Putamen (tissue), 1 donor: ENCODE results near the gene TSPAN17.

Experiments used
- DNase-seq: peaks from one replicate; pipeline ENCODE4 v3.0.0-alpha.2; 2016; ENCODE audit warnings: low spot score

The TSPAN17 gene

DNA sequence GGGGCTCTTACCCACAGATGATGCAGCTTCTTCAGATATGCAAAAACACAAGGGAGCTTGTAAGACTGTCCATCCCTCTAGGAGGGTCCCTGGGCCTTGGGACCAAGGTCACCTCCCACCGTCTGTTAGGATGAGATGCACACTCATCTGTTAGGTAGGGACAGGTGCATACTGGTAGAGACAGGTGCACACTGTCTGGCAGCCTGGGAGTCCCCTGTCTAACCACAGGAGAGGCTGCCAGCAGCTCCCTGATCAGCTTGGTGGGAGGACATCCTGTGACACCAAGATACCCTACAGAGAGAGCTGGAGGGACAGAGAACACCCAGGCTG, 13.2 kb downstream of the TSPAN17 start:
- no peak for DNase-seq

DNA sequence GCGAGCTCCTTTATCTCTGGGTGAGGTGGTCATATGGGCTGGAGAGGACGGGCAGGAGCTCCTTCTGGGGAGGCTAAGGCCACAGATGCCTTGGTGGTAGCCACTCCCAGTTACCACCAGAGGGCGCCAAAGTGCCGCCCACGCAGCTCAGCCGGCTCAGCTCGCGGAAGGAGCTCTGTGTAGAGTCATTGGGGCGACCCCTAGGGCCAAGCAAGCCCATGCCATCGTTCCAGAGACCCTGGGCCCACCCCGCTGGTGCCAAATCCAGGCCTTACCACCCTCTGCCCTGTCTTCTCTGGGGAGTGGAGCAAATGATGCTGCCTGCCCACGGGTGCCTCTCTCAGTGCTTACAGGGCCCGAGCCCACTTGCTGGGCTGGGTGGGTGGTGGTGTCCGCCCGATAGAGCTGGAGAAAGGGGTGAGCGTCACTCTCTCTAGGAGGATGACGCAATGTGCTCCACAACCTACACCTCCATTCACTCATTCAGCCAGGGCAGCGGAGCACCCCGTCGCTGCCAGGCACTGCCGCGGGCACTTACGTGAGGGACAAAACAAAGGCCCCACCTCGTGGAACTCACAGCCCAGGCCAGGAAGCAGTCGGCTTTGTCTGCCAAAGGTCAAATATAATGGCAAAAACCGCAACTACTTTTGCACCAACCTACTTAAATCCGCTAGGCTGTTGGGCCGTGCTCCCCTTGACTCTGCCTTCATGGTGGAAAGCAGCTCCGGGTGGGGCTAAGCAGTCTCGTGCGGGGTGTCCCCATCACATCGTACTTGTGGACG, 13.8 kb downstream of the TSPAN17 start:
- DNase-seq = no peak

DNA sequence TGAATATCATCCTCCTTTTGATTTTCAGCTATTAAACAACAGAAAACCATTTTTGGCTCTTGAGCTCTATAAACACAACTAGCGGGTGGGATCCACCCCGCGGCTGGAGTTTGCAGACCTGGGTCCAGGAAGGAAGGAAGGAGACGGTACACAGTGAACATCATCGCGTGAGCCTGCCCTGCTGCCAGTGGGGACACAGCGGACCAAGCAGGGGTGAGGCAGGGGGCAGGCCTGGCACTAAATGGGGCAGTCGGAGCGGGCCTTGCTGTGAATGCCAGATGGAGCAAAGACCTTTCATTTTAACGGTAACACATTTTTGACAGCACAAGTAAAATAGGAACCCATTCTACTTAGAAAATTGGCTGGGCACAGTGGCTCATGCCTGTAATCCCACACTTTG, 14.4 kb downstream of the TSPAN17 start:
- DNase-seq = no peak

DNA sequence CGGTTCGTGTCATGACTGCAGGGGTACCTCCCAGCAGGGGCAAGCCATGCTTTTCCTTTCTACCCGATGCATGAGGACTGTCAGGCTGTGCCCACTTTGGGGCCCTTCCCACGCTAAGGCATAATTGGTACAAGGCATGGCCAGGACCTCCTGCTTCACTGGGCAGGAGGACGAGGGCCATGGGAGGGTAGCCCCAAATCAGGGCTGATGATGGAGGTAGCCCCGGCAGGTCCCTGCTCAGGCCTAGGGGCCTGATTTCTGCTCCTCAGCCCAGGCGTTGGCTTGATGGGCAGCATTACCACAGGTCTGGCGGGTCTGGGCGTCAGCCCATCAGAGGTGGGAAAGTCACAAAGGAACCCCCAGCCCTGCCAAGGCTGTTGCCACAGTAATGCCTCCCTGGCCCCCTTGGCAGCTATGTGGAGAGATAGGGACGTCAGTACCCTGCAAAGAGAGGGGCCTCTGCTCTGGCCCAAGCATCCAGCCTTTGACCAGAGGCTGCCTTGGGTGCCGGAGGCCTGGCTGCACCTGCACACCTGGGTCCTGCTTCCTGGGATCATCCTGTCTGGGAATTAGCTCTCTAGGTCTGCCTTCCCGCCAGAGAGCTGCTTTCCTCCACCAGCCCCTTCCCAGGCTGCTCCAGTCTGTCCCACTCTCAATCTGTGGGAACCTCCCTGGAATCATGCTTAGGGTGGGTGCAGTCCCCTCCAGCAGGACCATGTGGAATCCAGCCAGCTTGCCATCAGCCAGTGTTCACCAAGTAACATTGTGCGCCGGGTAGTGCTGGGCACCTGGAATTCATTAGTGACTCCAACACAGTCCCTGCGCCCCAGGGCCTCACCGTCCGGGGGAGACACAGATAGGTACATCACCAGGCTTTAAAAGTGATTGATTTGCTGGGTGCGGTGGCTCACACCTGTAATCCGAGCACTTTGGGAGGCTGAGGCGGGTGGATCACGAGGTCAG, 15.4 kb downstream of the TSPAN17 start:
- DNase-seq = no peak

DNA sequence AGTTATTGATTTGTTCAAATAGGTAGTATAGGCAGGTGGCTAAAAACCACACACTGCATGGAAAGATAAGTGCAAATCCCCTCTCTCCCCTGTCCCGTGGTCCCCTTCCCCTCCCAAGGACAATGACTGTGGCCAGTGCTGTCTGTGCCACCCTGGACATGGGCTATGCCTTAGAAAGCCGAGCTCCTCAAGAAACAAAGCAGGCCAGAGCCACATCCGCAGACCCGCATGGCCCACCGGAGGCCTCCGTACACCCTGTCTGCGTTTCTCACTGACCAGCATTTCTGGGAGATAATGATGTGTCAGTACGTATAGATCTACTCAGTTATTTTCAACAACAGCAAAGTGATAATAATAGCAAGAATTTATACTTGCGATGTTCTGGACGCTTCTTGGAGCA, 16.3 kb downstream of the TSPAN17 start:
- DNase-seq = no peak

DNA sequence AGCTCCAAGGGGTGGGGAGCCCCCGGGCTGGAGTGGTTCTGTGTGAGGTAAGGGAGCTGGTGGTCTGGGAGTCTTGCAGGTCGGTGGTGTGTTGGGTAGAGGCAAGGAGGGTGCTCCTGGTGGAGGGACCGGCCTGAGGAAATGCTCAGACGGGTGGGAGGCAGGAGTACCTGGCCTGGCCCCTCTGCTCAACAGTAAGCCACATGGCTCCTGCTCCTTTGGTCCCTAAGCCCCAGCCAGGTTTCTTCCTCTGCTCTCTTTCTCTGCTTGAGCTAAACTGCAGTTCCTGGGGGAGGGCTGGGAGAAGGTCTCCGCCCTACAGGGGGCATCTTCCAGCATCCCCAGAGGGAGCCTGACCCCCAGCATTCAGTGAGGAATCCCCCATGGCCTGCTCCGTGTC, 17.2 kb downstream of the TSPAN17 start:
- no peak for DNase-seq

DNA sequence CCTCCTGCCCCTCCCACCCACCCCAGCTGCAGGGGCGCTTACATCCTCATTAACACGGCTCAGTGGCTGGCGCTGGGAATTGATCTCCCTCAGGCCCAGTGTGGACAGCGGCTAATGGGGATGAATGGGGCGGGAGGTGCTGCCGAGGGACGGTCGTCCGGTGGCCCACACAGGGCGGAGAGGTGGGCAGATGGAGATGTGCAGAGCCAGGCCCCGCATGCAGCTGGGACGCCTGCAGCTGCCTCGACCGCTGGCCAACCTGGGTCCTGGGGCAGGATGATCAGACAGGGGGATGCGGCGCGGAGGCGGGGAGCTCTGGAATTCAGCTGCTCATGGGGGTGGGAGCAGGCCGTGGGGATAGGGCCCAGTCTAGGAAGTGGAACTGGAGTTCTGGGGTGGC, 17.6 kb downstream of the TSPAN17 start:
- DNase-seq = no peak

DNA sequence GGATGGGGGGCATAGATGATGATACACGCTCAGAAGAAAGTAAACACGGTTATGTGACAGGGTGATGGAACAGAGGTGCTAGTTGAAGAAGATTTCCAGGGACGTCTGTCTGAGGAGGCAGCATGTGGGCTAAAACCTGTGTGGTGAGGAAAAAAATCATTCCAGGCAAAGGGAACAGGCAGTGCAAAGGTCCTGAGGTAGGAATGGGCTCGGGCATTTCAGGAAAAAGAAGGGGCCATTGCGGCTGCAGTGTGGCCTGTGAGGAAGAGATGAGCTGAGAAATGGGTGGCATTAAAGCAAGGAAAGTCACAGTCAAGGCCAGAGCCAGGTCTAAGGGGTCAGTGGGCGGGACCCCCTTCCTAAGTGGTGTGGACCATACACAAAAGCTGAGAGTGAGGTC, 18.2 kb downstream of the TSPAN17 start:
- no peak for DNase-seq

DNA sequence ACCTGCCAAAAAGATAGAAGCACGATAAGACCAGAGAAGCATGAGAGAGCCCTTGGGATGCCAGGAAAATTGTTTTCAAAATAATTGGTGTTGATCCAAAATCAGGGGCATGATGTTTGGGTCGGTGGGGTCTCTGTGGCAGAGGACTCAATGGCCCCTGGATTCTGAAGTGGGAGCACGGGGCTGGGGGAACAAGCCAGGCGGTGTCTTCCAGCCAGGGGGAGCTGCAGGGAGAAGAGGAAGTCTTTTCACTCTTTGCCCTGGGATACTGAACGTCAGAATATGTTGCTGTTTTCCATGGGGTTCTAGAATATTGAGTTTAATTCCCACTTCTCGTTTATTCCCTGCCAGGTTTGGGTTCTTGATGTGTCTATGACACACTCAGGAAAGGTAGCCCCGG, 20.4 kb downstream of the TSPAN17 start:
- DNase-seq = no peak

DNA sequence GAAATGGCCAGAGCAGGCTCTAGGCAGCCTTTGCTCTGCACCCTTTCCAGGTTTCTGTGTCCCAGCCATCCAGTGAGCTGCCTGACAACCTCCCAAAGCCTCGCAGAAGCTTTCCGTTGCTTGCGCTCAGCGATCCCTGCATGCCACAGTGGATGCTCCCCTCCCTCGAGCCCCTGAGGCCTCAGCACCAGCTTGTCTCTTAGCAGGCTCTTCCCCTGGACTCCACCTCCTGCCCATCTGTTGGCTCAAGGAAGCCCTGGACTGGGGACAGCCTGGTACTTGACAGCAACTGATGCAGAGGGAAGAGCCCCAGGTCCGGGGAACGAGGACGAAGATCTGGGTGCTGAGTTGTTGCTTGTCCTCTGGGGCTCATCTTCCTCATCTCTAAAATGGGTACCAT, 23.2 kb downstream of the TSPAN17 start:
- DNase-seq = no peak

DNA sequence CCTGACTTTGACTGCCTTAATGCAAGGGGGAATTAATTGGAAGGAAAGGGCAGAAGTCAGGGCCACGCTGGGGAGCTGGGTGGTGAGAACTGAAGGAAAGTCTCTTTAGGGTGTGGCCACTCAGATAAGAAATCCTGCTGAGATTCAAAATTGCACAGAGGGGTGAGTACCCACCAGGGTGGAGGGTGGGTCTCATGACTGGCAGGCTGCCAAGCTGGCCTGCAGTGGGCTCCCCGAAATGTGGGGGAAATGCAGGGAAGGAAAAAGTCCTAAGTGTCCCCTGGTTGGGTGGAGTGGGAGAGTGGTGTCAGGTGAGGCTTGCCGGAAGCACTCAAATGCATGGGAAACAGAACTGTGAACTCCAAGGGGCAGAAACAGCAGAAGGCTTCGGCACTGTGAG, 24.1 kb downstream of the TSPAN17 start:
- no peak for DNase-seq

DNA sequence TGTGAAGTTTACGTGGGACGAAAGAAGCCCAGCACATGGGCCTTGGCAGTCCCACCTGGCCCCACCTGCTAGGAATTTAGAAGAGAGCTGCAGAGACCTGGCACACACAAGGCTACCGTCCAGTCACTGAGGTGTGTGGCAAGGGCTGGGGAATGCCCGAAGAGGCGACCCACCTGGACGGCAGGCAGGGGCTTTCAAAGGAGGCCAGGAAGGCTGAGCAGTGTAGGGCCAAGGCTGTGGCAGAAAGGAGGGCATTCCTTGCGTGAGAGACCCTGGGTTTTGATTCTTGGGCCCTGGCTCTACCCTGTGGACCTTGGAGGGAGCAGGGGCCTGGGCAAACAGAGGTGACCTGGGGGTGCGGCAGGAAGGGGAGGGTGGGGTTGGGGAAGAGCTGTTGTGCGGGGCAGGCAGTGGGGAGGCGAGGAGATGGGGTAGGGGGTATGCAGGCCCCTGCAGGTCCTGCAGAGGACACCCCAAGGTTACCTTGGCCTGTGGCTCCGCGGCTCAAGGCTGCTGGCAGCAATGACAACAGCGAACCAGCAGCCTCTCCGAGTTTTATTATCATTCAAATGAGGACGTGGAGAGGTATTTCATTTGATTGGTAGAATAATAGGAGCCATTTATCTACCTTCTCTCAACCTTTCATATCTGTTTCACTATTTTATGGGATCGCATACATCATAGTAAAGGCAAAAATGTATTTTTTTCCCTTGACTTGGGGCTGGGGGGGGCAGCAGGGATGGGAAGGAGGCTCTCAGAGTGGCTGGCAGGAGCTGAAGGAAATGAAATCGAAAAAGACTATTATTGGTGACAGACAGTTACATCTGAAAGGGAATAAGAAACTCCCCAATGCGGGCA, 24.8 kb downstream of the TSPAN17 start:
- DNase-seq = no peak

DNA sequence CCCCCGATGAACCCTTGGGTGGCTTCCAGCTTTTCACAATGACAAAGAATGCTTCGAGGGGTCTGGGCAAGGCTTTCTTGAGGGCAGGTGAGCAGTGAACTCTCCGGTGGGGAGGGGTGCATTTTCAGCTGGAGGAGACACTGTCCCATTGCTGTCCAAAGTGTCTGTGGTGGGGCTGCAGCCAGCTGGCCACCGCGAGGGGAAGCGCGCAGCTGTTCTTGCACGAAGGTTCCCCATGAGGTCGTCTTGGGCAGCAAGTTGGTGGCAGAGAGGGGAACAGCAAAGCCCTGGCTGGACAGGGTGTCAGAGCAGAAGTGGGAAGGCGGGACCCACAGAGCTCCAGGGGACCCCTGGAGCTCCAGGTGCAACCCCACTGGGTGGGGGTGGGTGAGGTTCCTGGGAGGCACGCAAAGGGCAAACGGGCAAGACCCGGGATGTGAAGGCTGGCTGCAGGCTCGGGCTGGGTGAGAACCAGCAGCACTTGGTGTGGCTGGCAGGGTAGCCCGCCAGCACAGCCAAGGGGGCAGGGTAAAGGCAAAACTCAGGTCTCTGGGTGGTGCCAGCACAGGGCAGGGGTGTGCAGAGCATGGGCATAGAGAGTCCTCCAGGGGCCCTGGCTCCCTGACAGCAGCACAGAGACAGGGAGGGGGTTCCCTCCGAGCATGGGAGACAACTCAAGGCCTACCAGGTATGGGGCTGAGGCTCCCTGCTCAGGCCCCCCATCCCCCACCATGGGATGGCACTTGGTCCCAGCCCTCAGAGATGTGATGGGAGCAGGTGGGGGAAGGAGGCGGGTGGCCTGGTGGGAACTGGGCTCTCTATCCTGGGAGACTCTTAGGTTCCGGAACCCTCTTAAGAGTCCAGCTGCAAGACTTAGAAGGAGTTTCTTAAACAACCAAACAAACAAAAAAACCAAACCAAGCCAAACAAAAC, 26.6 kb downstream of the TSPAN17 start:
- DNase-seq = no peak

DNA sequence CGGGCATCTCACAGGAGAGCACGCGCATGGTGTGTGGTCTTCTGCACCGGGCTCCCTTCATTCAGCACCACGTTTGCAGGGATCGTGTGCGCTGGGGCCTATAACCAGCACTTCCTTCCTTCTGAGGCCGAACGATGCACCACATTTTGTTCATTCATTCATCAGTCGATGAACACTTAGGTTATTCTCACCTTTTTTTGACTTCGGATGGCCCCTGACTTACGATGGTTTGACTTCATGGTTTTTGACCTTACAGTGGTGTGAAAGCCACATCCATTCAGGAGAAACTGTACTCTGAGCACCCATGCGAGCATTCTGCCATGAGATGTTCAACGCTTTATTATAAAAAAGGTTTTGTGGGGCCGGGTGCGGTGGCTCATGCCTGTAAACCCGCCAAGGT, 27.5 kb downstream of the TSPAN17 start:
- DNase-seq = no peak

DNA sequence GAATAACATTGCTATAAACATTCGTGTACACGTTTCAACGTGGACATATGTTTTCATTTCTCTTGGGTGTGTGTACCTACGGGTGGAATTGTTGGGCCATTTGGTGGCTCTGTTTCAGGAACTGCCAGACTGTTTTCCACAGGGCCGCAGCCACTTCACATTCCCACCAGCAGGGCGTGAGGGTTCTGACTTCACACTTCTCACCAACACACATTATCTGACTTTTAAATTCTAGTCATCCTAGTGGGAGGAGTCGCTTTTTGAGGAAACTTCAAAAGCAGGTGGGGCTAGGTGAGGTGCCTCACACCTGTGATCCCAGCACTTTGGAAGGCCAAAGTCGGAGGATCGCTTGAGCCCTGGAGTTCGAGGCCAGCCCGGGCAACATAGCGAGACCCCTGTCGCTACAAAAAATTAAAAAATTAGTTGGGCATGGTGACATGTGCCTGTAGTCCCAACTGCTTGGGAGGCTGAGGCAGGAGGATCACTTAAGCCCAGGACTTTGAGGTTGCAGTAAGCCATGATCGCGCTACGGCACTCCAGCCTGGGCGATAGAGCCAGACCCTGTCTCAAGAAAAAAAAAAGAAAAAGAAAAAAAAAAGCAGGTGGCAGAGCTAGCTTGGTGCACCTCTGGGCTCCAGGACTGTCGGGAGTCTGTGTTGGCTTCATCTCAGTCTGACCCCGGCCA, 28.5 kb downstream of the TSPAN17 start:
- DNase-seq = no peak

DNA sequence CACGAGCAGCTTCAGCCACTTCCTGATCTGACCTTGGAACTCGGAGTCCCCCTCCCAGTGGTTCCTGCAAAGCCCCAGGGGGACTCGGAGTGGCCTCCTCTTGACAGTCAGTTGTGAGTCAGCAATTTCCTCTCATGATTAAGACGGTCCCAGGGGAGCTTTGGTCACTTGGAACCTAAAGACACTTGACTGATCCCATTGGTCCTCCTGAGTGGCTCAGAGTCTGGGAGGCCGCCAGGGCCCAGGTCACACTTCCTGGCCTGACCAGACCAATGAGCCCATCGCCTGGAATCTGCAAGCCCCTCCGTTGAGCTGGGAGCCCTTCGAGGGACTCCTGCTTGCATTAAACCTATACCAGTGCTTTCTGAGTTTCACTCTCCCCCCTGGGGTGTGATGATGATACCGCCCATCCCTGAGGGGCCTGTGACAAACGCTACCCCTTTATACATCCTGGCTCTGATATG, 29.1 kb downstream of the TSPAN17 start:
- no peak for DNase-seq

DNA sequence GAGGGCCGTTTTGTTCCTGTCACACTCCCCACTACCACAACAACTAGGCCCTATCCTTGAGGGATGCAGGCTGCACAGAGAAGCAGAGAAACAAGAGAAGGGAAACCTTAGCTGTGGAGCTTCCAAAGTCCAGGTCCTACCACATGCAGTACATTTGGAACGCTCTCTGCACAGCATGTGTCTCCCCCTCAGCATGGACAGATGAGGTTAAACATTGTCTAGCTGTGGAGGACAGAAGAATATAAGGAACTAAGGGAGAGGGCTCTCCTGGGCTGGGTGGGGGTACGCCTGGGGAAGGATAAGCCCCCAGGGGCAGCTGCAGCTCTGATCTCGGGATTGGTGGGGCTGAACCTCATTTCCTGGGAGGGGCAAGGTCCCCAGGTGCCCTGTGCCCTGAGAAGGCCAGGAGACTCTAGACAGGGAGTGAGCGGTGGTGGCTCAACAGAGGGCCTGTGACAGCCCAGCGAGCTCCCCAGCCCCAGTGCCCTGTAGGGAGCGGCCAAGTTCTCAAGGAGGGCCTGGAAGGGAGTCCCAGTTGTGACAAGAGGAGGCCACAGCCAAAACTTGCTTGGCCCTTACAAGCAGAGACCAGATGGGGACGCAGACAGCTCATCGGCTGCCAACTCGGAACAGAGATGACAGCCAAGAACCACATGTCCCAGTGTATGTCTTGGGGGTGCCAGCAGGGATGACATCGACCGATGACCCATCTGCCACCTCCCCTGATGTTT, 30.1 kb downstream of the TSPAN17 start:
- DNase-seq = no peak

DNA sequence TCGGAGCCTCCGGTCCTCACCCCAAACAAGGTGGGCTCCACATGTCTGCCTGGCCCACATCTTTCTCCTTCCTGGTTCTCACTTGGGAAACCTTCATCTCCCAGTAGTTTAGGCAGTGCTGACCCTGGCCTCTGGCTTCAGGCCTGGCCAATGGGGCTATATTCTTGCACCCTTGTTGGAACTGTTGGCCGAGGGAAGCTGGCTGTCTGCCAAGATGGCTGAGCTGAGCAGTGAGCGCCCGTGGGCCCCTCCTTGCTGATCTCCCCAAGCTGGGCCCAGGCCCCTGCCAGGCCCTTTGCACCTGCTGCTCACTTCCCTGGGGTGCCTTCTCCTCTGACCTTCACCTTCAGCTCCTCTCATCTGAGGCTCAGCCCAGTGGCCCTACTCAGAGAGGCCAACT, 31.3 kb downstream of the TSPAN17 start:
- DNase-seq = no peak

DNA sequence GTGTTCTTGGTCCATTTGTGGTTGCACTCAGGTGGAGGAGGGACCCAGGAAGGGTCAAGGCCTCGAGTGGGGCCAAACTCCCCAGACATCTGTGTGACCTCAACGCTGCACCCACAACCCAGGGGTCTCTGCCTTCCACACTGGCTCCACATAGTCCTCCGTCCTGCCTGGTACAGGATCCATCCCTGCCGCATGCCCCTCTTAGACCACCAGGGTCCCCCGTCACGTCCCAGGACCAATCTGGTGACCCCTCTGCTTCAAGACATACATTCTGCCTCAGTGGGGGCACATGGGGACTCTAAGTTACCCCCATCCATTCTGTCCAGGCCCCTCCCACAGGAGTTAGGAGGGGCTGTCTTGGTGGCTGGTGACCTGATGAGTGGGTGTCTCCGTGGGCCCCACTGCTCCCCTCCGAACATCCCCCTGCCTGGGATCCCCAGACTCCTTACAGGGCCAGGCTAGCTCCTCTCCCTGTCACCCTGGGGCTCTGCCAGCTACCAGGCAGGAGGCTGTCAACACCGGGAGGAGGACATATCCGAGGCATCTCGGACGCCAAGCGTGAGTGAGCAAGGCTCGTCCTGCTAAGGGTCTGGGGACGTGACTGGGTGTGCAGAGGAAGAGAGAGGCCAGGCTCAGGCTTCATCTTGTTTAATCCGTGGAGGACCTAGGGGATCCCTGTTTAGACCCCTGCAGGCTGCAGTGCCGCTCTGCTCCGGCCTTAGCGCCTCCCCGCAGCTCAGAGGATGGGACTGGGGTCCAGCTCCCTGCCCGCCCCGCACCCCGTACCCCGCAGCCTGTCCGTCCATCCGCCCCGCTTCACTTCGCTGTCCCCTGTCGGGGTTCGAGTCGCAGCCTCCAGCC, 32.3 kb downstream of the TSPAN17 start:
- DNase-seq = no peak
